ENCODE data around the gene CACNA2D3. TPM values are rescaled to one million over a fixed set of nuclear protein-coding genes. Genes with fewer than 3 reads are reported as not detected.
"Not testable (repeated sequence)": the region's sequence is repeated elsewhere in the genome, so short reads cannot be mapped to it uniquely, and the experiment has no call there.

CACNA2D3 gene
- total and polyA plus RNA-seq, 5 donors, result 29.2 to 64.5 (median 42.4) TPM

- ATAC-seq (no peak), DNase-seq (no peak)
- intact Hi-C loops (cut with DNase I), result no loop called here
- H3K4me1 ChIP-seq (ENCODE audit: control insufficient read depth, insufficient read depth, low read length), result no peaks in the 10 kb centered on the region
- H3K9me3 ChIP-seq (ENCODE audit: control insufficient read depth, low read length), result no peaks in the 10 kb centered on the region
- no peaks in the 10 kb centered on the region for H3K27me3 ChIP-seq (ENCODE audit: control insufficient read depth, insufficient read depth)
- H3K27ac ChIP-seq (ENCODE audit: low read length), result no peak overlapping the region
- 80% methylated on average over 4 of the region's 4 CpGs for WGBS
- no peak overlapping the region for H3K4me3 ChIP-seq (ENCODE audit: low read length)
These were observed 496.7 kb downstream of the CACNA2D3 start for GRCh38 chr3:54619053-54619452.

GRCh38 chr3:54619531-54619930 is 497.2 kb downstream of the CACNA2D3 start:
- WGBS, result 78% methylated on average over 3 of the region's 3 CpGs
- ATAC-seq, result no peak
- intact Hi-C loops (cut with DNase I), result no loop called here

GRCh38 chr3:54621184-54621583 is 498.8 kb downstream of the CACNA2D3 start:
- H3K4me3 ChIP-seq (ENCODE audit: low read length), result no peak overlapping the region
- H3K27me3 ChIP-seq (ENCODE audit: control insufficient read depth, insufficient read depth), result no peaks in the 10 kb centered on the region

More at GRCh38 chr3:54619531-54619930, 497.2 kb downstream of the CACNA2D3 start:
- Histone ChIP-seq H3K9me3 (ENCODE audit: control insufficient read depth, low read length) (no peaks in the 10 kb centered on the region), H3K27me3 (ENCODE audit: control insufficient read depth, insufficient read depth) (no peaks in the 10 kb centered on the region), H3K27ac (ENCODE audit: low read length) (no peak overlapping the region), H3K4me1 (ENCODE audit: control insufficient read depth, insufficient read depth, low read length) (no peaks in the 10 kb centered on the region), H3K4me3 (ENCODE audit: low read length) (no peak overlapping the region)
- no peak for DNase-seq

GRCh38 chr3:54622678-54623077 is 500.3 kb downstream of the CACNA2D3 start:
- intact Hi-C loops (cut with DNase I), result no loop called here
- no peaks in the 10 kb centered on the region for H3K4me1 ChIP-seq (ENCODE audit: control insufficient read depth, insufficient read depth, low read length)
- H3K27ac ChIP-seq (ENCODE audit: low read length), result no peak overlapping the region
- no peak overlapping the region for H3K4me3 ChIP-seq (ENCODE audit: low read length)
- H3K27me3 ChIP-seq (ENCODE audit: control insufficient read depth, insufficient read depth), result no peaks in the 10 kb centered on the region
- ATAC-seq, result no peak
- WGBS, result 85% methylated on average over 11 of the region's 11 CpGs
- DNase-seq, result no peak
- no peaks in the 10 kb centered on the region for H3K9me3 ChIP-seq (ENCODE audit: control insufficient read depth, low read length)

More at GRCh38 chr3:54621184-54621583, 498.8 kb downstream of the CACNA2D3 start:
- WGBS, result 71% methylated on average over 8 of the region's 8 CpGs
- DNase-seq (no peak), ATAC-seq (no peak)
- intact Hi-C loops (cut with DNase I), result no loop called here
- no peaks in the 10 kb centered on the region for H3K9me3 ChIP-seq (ENCODE audit: control insufficient read depth, low read length)
- H3K27ac ChIP-seq (ENCODE audit: low read length), result no peak overlapping the region
- H3K4me1 ChIP-seq (ENCODE audit: control insufficient read depth, insufficient read depth, low read length), result no peaks in the 10 kb centered on the region

- Histone ChIP-seq H3K4me3 (ENCODE audit: low read length) (no peak overlapping the region), H3K4me1 (ENCODE audit: control insufficient read depth, insufficient read depth, low read length) (no peaks in the 10 kb centered on the region), H3K27ac (ENCODE audit: low read length) (no peak overlapping the region), H3K9me3 (ENCODE audit: control insufficient read depth, low read length) (no peaks in the 10 kb centered on the region), H3K27me3 (ENCODE audit: control insufficient read depth, insufficient read depth) (no peaks in the 10 kb centered on the region)
- DNase-seq, result peak in 1 of 3 donors; percentile 47
- intact Hi-C loops (cut with DNase I), result no loop called here
- WGBS, result 93% methylated on average over 43 of the region's 43 CpGs
- ATAC-seq, result no peak
These were observed 503.7 kb downstream of the CACNA2D3 start for GRCh38 chr3:54625805-54626787.

GRCh38 chr3:54628888-54629441 is 506.6 kb downstream of the CACNA2D3 start:
- intact Hi-C loops (cut with DNase I), result no loop called here
- DNase-seq, result no peak
- Histone ChIP-seq H3K9me3 (ENCODE audit: control insufficient read depth, low read length) (no peaks in the 10 kb centered on the region), H3K27me3 (ENCODE audit: control insufficient read depth, insufficient read depth) (no peaks in the 10 kb centered on the region), H3K4me3 (ENCODE audit: low read length) (no peak overlapping the region), H3K4me1 (ENCODE audit: control insufficient read depth, insufficient read depth, low read length) (no peaks in the 10 kb centered on the region), H3K27ac (ENCODE audit: low read length) (no peak overlapping the region)
- ATAC-seq, result no peak
- WGBS, result 85% methylated on average over 3 of the region's 3 CpGs

GRCh38 chr3:54630101-54630623 is 507.8 kb downstream of the CACNA2D3 start:
- no peak overlapping the region for H3K27ac ChIP-seq (ENCODE audit: low read length)
- ATAC-seq (peak in 1 of 2 donors; percentile 29), DNase-seq (no peak)
- no peaks in the 10 kb centered on the region for H3K9me3 ChIP-seq (ENCODE audit: control insufficient read depth, low read length)
- no peaks in the 10 kb centered on the region for H3K27me3 ChIP-seq (ENCODE audit: control insufficient read depth, insufficient read depth)
- H3K4me1 ChIP-seq (ENCODE audit: control insufficient read depth, insufficient read depth, low read length), result no peaks in the 10 kb centered on the region
- intact Hi-C loops (cut with DNase I), result no loop called here
- 70% methylated on average over 6 of the region's 6 CpGs for WGBS
- H3K4me3 ChIP-seq (ENCODE audit: low read length), result no peak overlapping the region

GRCh38 chr3:54631001-54631400 is 508.6 kb downstream of the CACNA2D3 start:
- ATAC-seq; intact Hi-C loops (cut with DNase I); H3K4me3 ChIP-seq (ENCODE audit: low read length); H3K9me3 ChIP-seq (ENCODE audit: control insufficient read depth, low read length); H3K4me1 ChIP-seq (ENCODE audit: control insufficient read depth, insufficient read depth, low read length); H3K27ac ChIP-seq (ENCODE audit: low read length); DNase-seq; H3K27me3 ChIP-seq (ENCODE audit: control insufficient read depth, insufficient read depth): not testable (repeated sequence)
- WGBS, result 91% methylated on average over 6 of the region's 6 CpGs

GRCh38 chr3:54631516-54632325 is 509.4 kb downstream of the CACNA2D3 start:
- Histone ChIP-seq H3K4me3 (ENCODE audit: low read length) (no peak overlapping the region), H3K27me3 (ENCODE audit: control insufficient read depth, insufficient read depth) (no peaks in the 10 kb centered on the region), H3K4me1 (ENCODE audit: control insufficient read depth, insufficient read depth, low read length) (no peaks in the 10 kb centered on the region), H3K9me3 (ENCODE audit: control insufficient read depth, low read length) (no peaks in the 10 kb centered on the region), H3K27ac (ENCODE audit: low read length) (no peak overlapping the region)
- ATAC-seq (no peak), DNase-seq (no peak)
- intact Hi-C loops (cut with DNase I), result no loop called here
- 85% methylated on average over 6 of the region's 6 CpGs for WGBS

GRCh38 chr3:54632326-54632665 is 509.9 kb downstream of the CACNA2D3 start:
- Histone ChIP-seq H3K4me1 (ENCODE audit: control insufficient read depth, insufficient read depth, low read length) (no peaks in the 10 kb centered on the region), H3K27ac (ENCODE audit: low read length) (no peak overlapping the region), H3K27me3 (ENCODE audit: control insufficient read depth, insufficient read depth) (no peaks in the 10 kb centered on the region), H3K9me3 (ENCODE audit: control insufficient read depth, low read length) (no peaks in the 10 kb centered on the region), H3K4me3 (ENCODE audit: low read length) (no peak overlapping the region)
- WGBS, result 97% methylated on average over 1 of the region's 1 CpG
- ATAC-seq (no peak), DNase-seq (no peak)
- intact Hi-C loops (cut with DNase I), result no loop called here
